NOMO-1 (cell line): ENCODE measurements around the gene ZNF132.

Experiments
- DNase-seq, 2 experiments: peaks; one replicate each; lab custom pipeline; 2025; ENCODE audit not compliant: unreplicated experiment in 2 of 2; lab: John Stamatoyannopoulos, UW

Gene ZNF132

DNA sequence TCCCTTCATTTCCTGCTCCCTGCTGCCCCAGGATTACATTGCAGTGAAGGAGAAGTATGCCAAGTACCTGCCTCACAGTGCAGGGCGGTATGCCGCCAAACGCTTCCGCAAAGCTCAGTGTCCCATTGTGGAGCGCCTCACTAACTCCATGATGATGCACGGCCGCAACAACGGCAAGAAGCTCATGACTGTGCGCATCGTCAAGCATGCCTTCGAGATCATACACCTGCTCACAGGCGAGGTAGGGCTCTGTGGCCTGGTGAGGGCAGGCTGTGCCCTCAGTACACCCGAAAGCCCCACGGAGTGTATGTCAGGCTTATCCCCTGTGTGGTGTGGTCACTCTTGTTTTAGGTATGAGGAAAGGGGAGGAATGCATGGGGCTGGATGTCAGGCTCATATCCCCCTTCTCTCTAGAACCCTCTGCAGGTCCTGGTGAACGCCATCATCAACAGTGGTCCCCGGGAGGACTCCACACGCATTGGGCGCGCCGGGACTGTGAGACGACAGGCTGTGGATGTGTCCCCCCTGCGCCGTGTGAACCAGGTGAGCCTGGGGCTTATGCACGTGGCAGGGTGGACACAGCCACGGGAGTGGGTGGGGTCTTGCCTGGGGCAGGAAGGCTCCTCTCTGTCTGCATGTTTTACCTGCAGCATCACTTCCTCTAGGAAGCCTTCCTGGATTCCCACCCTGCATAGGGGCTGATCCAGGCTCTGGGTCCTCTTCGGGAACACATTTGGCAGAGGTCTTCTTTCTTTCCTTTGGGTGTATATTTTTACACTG is 46.8 kb downstream of the ZNF132 start:
- no peak for DNase-seq

- DNase-seq: no peak
Measured at GRCh38 chr19:58388175-58388526, 51.8 kb downstream of the ZNF132 start.

- DNase-seq: no peak
Measured at GRCh38 chr19:58387338-58388174, 52.4 kb downstream of the ZNF132 start.

GRCh38 chr19:58386576-58387337 is 53.2 kb downstream of the ZNF132 start, which contains the start of gene RPS5:
TSS of gene RPS5 (plus strand) at chr19:58387269. CDS start at chr19:58388138, 869 bp downstream.
- DNase-seq: peak; percentile 95 to 98

DNA sequence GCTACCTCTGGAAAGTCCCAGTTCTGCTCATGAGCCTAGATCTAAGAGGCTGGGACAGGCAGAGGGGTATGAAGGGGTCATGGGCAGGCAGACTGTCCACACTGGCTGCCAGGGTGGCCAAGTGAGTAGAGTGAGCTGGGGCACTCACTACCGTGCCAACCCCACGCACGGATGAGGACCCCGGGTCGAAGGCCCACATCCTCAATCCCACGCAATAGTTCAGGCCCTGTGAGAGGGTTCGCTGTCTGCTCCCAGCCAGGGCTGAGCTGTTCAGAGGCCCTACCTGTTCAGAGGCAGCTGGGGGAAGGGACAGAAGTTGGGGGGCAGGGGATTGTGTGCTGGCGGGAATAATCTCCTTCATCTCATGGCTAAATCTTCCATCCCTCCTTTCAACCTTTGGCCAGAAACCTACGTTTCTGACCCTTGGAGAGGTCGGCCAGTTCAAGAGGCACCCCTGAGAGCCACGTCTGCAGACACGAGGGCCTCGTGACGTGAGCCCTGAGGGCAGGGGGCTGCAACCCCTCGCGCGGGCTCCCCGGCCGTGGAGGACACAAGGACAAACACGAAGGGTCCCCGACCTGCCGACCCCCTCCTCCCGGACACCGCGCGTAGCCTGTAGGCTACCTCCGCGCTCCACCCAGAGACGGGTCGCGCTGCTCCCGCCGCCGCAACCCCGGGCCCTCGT is 53.9 kb downstream of the ZNF132 start:
- DNase-seq: no peak

DNA sequence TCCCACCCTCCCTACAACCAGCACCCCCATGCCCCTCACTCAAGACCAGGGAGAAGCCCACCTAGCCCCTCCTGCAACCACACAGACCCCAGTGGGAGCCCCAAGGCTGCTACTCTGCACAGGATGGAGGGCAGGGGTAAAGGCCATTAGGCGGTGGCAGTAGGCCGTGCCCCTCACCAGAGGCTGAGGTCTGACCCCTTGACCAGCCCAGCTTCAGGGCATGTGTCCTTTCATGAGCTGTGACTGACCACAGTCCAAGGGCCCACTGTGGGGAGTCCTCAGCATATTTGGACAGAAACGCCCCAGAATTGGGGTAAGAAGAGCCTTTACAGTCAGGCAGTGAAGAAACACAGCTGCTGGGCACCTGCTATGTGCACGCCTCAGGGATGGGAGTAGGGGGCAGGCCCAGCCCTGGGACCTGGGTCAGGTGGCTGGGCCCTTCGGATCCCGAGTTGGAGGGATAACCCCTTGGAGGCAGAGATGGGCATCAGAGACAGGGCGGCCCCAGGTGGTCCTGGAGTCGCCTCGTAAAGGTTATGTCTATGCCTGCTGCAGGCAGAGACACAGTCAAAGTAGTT is 54.6 kb downstream of the ZNF132 start:
- no peak for DNase-seq

- no peak for DNase-seq
Measured at GRCh38 chr19:58382997-58383603, 56.9 kb downstream of the ZNF132 start.
